GM12892 (cell line): ENCODE results near the gene APOL1.
"Not testable (repeated sequence)": the region's sequence is repeated elsewhere in the genome, so short reads cannot be mapped to it uniquely, and the experiment has no call there.

Experiments
- DNase-seq: peaks from one replicate; pipeline ENCODE4 v3.0.0; 2011; ENCODE audit not compliant: insufficient read length
- FAIRE-seq: peaks from 2 replicates; lab custom pipeline; 2011; peaks lifted over from hg19 to GRCh38; lab: Jason Lieb, UNC
- POLR2A ChIP-seq: IDR thresholded peaks from 2 replicates; pipeline ENCODE4 v1.6.1; 2011; ENCODE audit warnings: low read depth, low read length, control low read depth
- POLR2AphosphoS5 ChIP-seq: IDR thresholded peaks from 2 replicates; pipeline ENCODE4 v1.6.1; 2011; ENCODE audit warnings: low read depth, low read length, control low read depth
- TAF1 ChIP-seq: IDR thresholded peaks from 2 replicates; pipeline ENCODE4 v1.6.1; 2011; ENCODE audit warnings: low read depth, mild to moderate bottlenecking, control low read depth, low read length, borderline replicate concordance

The APOL1 gene

GRCh38 chr22:36227806-36228205 lies 25.1 kb upstream of the APOL1 start:
- TF ChIP-seq TAF1 (no peak), POLR2A (no peak), POLR2AphosphoS5 (no peak)
- DNase-seq = no peak
- no peak for FAIRE-seq

- peak; percentile 5 for FAIRE-seq
- not testable (repeated sequence) for DNase-seq
These were observed 24.6 kb upstream of the APOL1 start for GRCh38 chr22:36228369-36228768.

- FAIRE-seq (no peak), DNase-seq (no peak)
- TF ChIP-seq TAF1 (no peak), POLR2A (no peak), POLR2AphosphoS5 (no peak)
These were observed 24.0 kb upstream of the APOL1 start for GRCh38 chr22:36228944-36229343.

- not testable (repeated sequence) for FAIRE-seq, DNase-seq
These were observed 23.3 kb upstream of the APOL1 start for GRCh38 chr22:36229649-36230048.

- FAIRE-seq, DNase-seq: not testable (repeated sequence)
These were observed 21.9 kb upstream of the APOL1 start for GRCh38 chr22:36231051-36231450.

- DNase-seq (no peak), FAIRE-seq (no peak)
- no peak for TF ChIP-seq POLR2AphosphoS5
- TF ChIP-seq POLR2A = no peak
- no peak for TF ChIP-seq TAF1
These were observed 20.1 kb upstream of the APOL1 start for GRCh38 chr22:36232715-36233401.

GRCh38 chr22:36233796-36234195 lies 19.1 kb upstream of the APOL1 start:
- TF ChIP-seq POLR2A (no peak), TAF1 (no peak), POLR2AphosphoS5 (no peak)
- no peak for DNase-seq
- FAIRE-seq = no peak

GRCh38 chr22:36234213-36234612 lies 18.7 kb upstream of the APOL1 start:
- TF ChIP-seq POLR2A (no peak), TAF1 (no peak), POLR2AphosphoS5 (no peak)
- FAIRE-seq (peak; percentile 81), DNase-seq (no peak)

GRCh38 chr22:36234919-36235318 lies 18.0 kb upstream of the APOL1 start:
- TF ChIP-seq POLR2AphosphoS5 (no peak), POLR2A (no peak), TAF1 (no peak)
- no peak for DNase-seq
- FAIRE-seq = peak; percentile 24

- FAIRE-seq = no peak
- TF ChIP-seq TAF1 = no peak
- no peak for TF ChIP-seq POLR2AphosphoS5
- TF ChIP-seq POLR2A = no peak
These were observed 17.3 kb upstream of the APOL1 start for GRCh38 chr22:36235585-36235984.

GRCh38 chr22:36236388-36237319 lies 16.3 kb upstream of the APOL1 start:
- DNase-seq (no peak), FAIRE-seq (no peak)
- TF ChIP-seq TAF1 = no peak
- no peak for TF ChIP-seq POLR2AphosphoS5
- TF ChIP-seq POLR2A = no peak

More at GRCh38 chr22:36235585-36235984, 17.3 kb upstream of the APOL1 start:
- DNase-seq = no peak

GRCh38 chr22:36237462-36238372 lies 15.2 kb upstream of the APOL1 start:
- FAIRE-seq = peak; percentile 46
- DNase-seq = peak; percentile 41

More at GRCh38 chr22:36237462-36238372, 15.2 kb upstream of the APOL1 start:
- TF ChIP-seq POLR2A = no peak
- no peak for TF ChIP-seq POLR2AphosphoS5
- no peak for TF ChIP-seq TAF1
